Activated CD4-positive, alpha-beta memory T cell treated with anti-CD3 and anti-CD28 coated beads for 36 hours (primary cell): ENCODE results near the gene PHTF2. TPM values are rescaled to one million over a fixed set of nuclear protein-coding genes. Genes with fewer than 3 reads are reported as not detected.
A peak's percentile ranks its signal among the peaks of the same experiment; 100 is the strongest.

ENCODE experiments used
- CTCF ChIA-PET: fragments of 350-600 bp; sonication (Branson Sonifier 250); formaldehyde crosslinking; loops from one replicate; lab custom pipeline; 2021; ENCODE audit warnings: antibody characterized with exemption, inconsistent platforms; lab: Charles Lee
- POLR2A ChIA-PET: fragments of 350-600 bp; sonication (Branson Sonifier 250); formaldehyde crosslinking; loops from one replicate; lab custom pipeline; 2021; ENCODE audit warnings: antibody characterized with exemption; lab: Charles Lee
- DNase-seq: peaks from one replicate; pipeline ENCODE4 v3.0.0-alpha.2; 2020
- H3K27ac Mint-ChIP-seq: one replicate; pipeline ENCODE4 v1.8.0; 2021; ENCODE audit warnings: mixed read lengths
- H3K27me3 Mint-ChIP-seq: one replicate; pipeline ENCODE4 v1.8.0; 2021; ENCODE audit warnings: mixed read lengths
- H3K36me3 Mint-ChIP-seq: one replicate; pipeline ENCODE4 v1.8.0; 2021; ENCODE audit warnings: mixed read lengths
- H3K4me1 Mint-ChIP-seq: one replicate; pipeline ENCODE4 v1.8.0; 2021; ENCODE audit warnings: low read depth, mixed read lengths
- H3K4me3 Mint-ChIP-seq: one replicate; pipeline ENCODE4 v1.8.0; 2021; ENCODE audit warnings: mild to moderate bottlenecking, mixed read lengths
- H3K9me3 Mint-ChIP-seq: one replicate; pipeline ENCODE4 v1.8.0; 2021; ENCODE audit warnings: mixed read lengths
- intact Hi-C: fragments of 100-400 bp; cut with micrococcal nuclease; formaldehyde crosslinking; loops from one replicate; pipeline ENCODE4 v1.15.1; 2023
- total RNA-seq, 2 experiments: library from RNA; stranded (reverse); gene quantifications; one replicate each; pipeline ENCODE4 v1.2.3, GENCODE V29; 2021

The PHTF2 gene
- total RNA-seq, 2 experiments from 2014 or later: 40.8 to 41.2 TPM

GRCh38 chr7:77813180-77813579, 14.6 kb downstream of the PHTF2 start:
- H3K4me3 Mint-ChIP-seq: no peak overlapping the region
- POLR2A ChIA-PET: interaction anchor here (1.3 kb wide), 1 partner anchor 18 kb away, joined by 9 read pairs; no protein-coding TSS in a partner anchor
- no peak for DNase-seq
- H3K27ac Mint-ChIP-seq: peak overlapping the region; percentile 8
- no peaks in the 10 kb centered on the region for H3K27me3 Mint-ChIP-seq
- H3K4me1 Mint-ChIP-seq: peaks cover 50% of the 10 kb centered on the region
- intact Hi-C loops: loop anchor here (2.0 kb wide), 1 partner anchor 18 kb away; no protein-coding TSS in a partner anchor
- H3K9me3 Mint-ChIP-seq: peaks cover 20% of the 10 kb centered on the region
- CTCF ChIA-PET: interaction anchor here (0.6 to 2.8 kb wide), 4 partner anchors 8 to 91 kb away, joined by 3 to 11 read pairs (median 4); partner anchors contain the start of genes PHTF2 and TMEM60
- H3K36me3 Mint-ChIP-seq: peaks cover 26% of the 10 kb centered on the region

- Mint-ChIP-seq H3K4me3 (no peak overlapping the region), H3K36me3 (peaks cover 70% of the 10 kb centered on the region), H3K4me1 (peaks cover 44% of the 10 kb centered on the region), H3K27me3 (no peaks in the 10 kb centered on the region), H3K9me3 (peaks cover 63% of the 10 kb centered on the region), H3K27ac (no peak overlapping the region)
- ChIA-PET POLR2A (no interaction called here), CTCF (no interaction called here)
- intact Hi-C loops: no loop called here
- no peak for DNase-seq
These were observed 20.4 kb downstream of the PHTF2 start for GRCh38 chr7:77819021-77819420.

GRCh38 chr7:77820967-77821366, 22.4 kb downstream of the PHTF2 start:
- intact Hi-C loops: no loop called here
- POLR2A ChIA-PET: no interaction called here
- CTCF ChIA-PET: interaction anchor here (1.1 kb wide), 1 partner anchor 8 kb away, joined by 3 read pairs; no protein-coding TSS in a partner anchor
- Mint-ChIP-seq H3K27me3 (no peaks in the 10 kb centered on the region), H3K4me3 (no peak overlapping the region), H3K9me3 (peaks cover 77% of the 10 kb centered on the region), H3K36me3 (peaks cover 77% of the 10 kb centered on the region), H3K27ac (no peak overlapping the region), H3K4me1 (peaks cover 33% of the 10 kb centered on the region)
- no peak for DNase-seq

- no peak overlapping the region for H3K27ac Mint-ChIP-seq
- DNase-seq: no peak
- ChIA-PET CTCF (no interaction called here), POLR2A (no interaction called here)
- no peaks in the 10 kb centered on the region for H3K27me3 Mint-ChIP-seq
- H3K36me3 Mint-ChIP-seq: peaks cover 74% of the 10 kb centered on the region
- peaks cover 79% of the 10 kb centered on the region for H3K9me3 Mint-ChIP-seq
- peaks cover 36% of the 10 kb centered on the region for H3K4me1 Mint-ChIP-seq
- intact Hi-C loops: no loop called here
- H3K4me3 Mint-ChIP-seq: no peak overlapping the region
These were observed 23.7 kb downstream of the PHTF2 start for GRCh38 chr7:77822269-77822668.

GRCh38 chr7:77823787-77824186, 25.2 kb downstream of the PHTF2 start:
- H3K4me3 Mint-ChIP-seq: no peak overlapping the region
- H3K4me1 Mint-ChIP-seq: peaks cover 34% of the 10 kb centered on the region
- intact Hi-C loops: no loop called here
- no peak overlapping the region for H3K27ac Mint-ChIP-seq
- H3K36me3 Mint-ChIP-seq: peaks cover 60% of the 10 kb centered on the region
- ChIA-PET POLR2A (no interaction called here), CTCF (no interaction called here)
- H3K9me3 Mint-ChIP-seq: peaks cover 66% of the 10 kb centered on the region
- DNase-seq: no peak
- no peaks in the 10 kb centered on the region for H3K27me3 Mint-ChIP-seq

- Mint-ChIP-seq H3K9me3 (peaks cover 58% of the 10 kb centered on the region), H3K27ac (no peak overlapping the region), H3K36me3 (peaks cover 53% of the 10 kb centered on the region), H3K27me3 (no peaks in the 10 kb centered on the region), H3K4me3 (no peak overlapping the region), H3K4me1 (peaks cover 28% of the 10 kb centered on the region)
- DNase-seq: no peak
- POLR2A ChIA-PET: interaction anchor here (0.7 kb wide), 1 partner anchor 440 kb away, joined by 3 read pairs; no protein-coding TSS in a partner anchor
- intact Hi-C loops: no loop called here
- CTCF ChIA-PET: interaction anchor here (0.5 kb wide), 1 partner anchor 50 kb away, joined by 3 read pairs; no protein-coding TSS in a partner anchor
These were observed 26.1 kb downstream of the PHTF2 start for GRCh38 chr7:77824636-77825035.

- DNase-seq: no peak
- intact Hi-C loops: no loop called here
- Mint-ChIP-seq H3K4me3 (no peak overlapping the region), H3K27ac (no peak overlapping the region), H3K9me3 (peaks cover 53% of the 10 kb centered on the region), H3K27me3 (no peaks in the 10 kb centered on the region), H3K36me3 (peaks cover 48% of the 10 kb centered on the region), H3K4me1 (peaks cover 32% of the 10 kb centered on the region)
- POLR2A ChIA-PET: interaction anchor here (0.7 kb wide), 1 partner anchor 441 kb away, joined by 3 read pairs; no protein-coding TSS in a partner anchor
- CTCF ChIA-PET: no interaction called here
These were observed 26.6 kb downstream of the PHTF2 start for GRCh38 chr7:77825131-77825530.

- CTCF ChIA-PET: no interaction called here
- Mint-ChIP-seq H3K27me3 (no peaks in the 10 kb centered on the region), H3K4me3 (no peak overlapping the region), H3K27ac (peak overlapping the region; percentile 42), H3K4me1 (peaks cover 42% of the 10 kb centered on the region), H3K9me3 (peaks cover 41% of the 10 kb centered on the region), H3K36me3 (peaks cover 37% of the 10 kb centered on the region)
- POLR2A ChIA-PET: no interaction called here
- intact Hi-C loops: no loop called here
- DNase-seq: no peak
These were observed 27.7 kb downstream of the PHTF2 start for GRCh38 chr7:77826300-77826699.

- CTCF ChIA-PET: no interaction called here
- H3K4me1 Mint-ChIP-seq: peaks cover 53% of the 10 kb centered on the region
- intact Hi-C loops: no loop called here
- H3K9me3 Mint-ChIP-seq: peaks cover 29% of the 10 kb centered on the region
- H3K36me3 Mint-ChIP-seq: peaks cover 28% of the 10 kb centered on the region
- no peak for DNase-seq
- POLR2A ChIA-PET: no interaction called here
- no peak overlapping the region for H3K27ac Mint-ChIP-seq
- no peaks in the 10 kb centered on the region for H3K27me3 Mint-ChIP-seq
- no peak overlapping the region for H3K4me3 Mint-ChIP-seq
These were observed 29.4 kb downstream of the PHTF2 start for GRCh38 chr7:77827999-77828398.

- H3K4me1 Mint-ChIP-seq: peaks cover 66% of the 10 kb centered on the region
- POLR2A ChIA-PET: interaction anchor here (0.7 to 2.4 kb wide), 4 partner anchors 17 to 135 kb away, joined by 3 to 26 read pairs (median 17); partner anchors contain the start of genes PHTF2, RSBN1L and TMEM60
- CTCF ChIA-PET: interaction anchor here (0.9 to 2.4 kb wide), 6 partner anchors 10 to 71 kb away, joined by 3 to 12 read pairs (median 5); partner anchors contain the start of genes PHTF2 and TMEM60
- peak overlapping the region; percentile 30 for H3K4me3 Mint-ChIP-seq
- peaks cover 12% of the 10 kb centered on the region for H3K36me3 Mint-ChIP-seq
- H3K9me3 Mint-ChIP-seq: peaks cover 13% of the 10 kb centered on the region
- peak overlapping the region; percentile 76 for H3K27ac Mint-ChIP-seq
- no peaks in the 10 kb centered on the region for H3K27me3 Mint-ChIP-seq
- DNase-seq: no peak
- intact Hi-C loops: loop anchor here (1.0 to 5.0 kb wide), 3 partner anchors 18 to 71 kb away; partner anchors contain the start of genes PHTF2 and TMEM60
These were observed 32.2 kb downstream of the PHTF2 start for GRCh38 chr7:77830649-77831355.

GRCh38 chr7:77831481-77831880, 32.9 kb downstream of the PHTF2 start:
- H3K4me3 Mint-ChIP-seq: peak overlapping the region; percentile 30
- intact Hi-C loops: loop anchor here (1.0 to 5.0 kb wide), 3 partner anchors 19 to 71 kb away; partner anchors contain the start of genes PHTF2 and TMEM60

GRCh38 chr7:77831953-77832352, 33.4 kb downstream of the PHTF2 start:
- no peak for DNase-seq
- POLR2A ChIA-PET: interaction anchor here (1.0 to 2.4 kb wide), 4 partner anchors 19 to 136 kb away, joined by 3 to 26 read pairs (median 17); partner anchors contain the start of genes PHTF2, RSBN1L and TMEM60
- CTCF ChIA-PET: interaction anchor here (0.6 to 2.4 kb wide), 6 partner anchors 29 to 567 kb away, joined by 3 to 12 read pairs (median 4); partner anchors contain the start of genes PHTF2 and TMEM60
- Mint-ChIP-seq H3K27me3 (no peaks in the 10 kb centered on the region), H3K27ac (peak overlapping the region; percentile 76), H3K4me1 (peaks cover 60% of the 10 kb centered on the region), H3K36me3 (peaks cover 9% of the 10 kb centered on the region), H3K9me3 (peaks cover 6% of the 10 kb centered on the region), H3K4me3 (peak overlapping the region; percentile 30)
- intact Hi-C loops: loop anchor here (1.0 to 5.0 kb wide), 3 partner anchors 19 to 70 kb away; partner anchors contain the start of genes PHTF2 and TMEM60

More at GRCh38 chr7:77831481-77831880, 32.9 kb downstream of the PHTF2 start:
- peaks cover 13% of the 10 kb centered on the region for H3K36me3 Mint-ChIP-seq
- H3K9me3 Mint-ChIP-seq: peaks cover 11% of the 10 kb centered on the region
- DNase-seq: peak; percentile 80
- CTCF ChIA-PET: interaction anchor here (0.6 to 2.4 kb wide), 6 partner anchors 9 to 566 kb away, joined by 3 to 12 read pairs (median 5); partner anchors contain the start of genes PHTF2 and TMEM60
- peak overlapping the region; percentile 76 for H3K27ac Mint-ChIP-seq
- peaks cover 63% of the 10 kb centered on the region for H3K4me1 Mint-ChIP-seq
- no peaks in the 10 kb centered on the region for H3K27me3 Mint-ChIP-seq
- POLR2A ChIA-PET: interaction anchor here (0.7 to 2.4 kb wide), 4 partner anchors 18 to 135 kb away, joined by 3 to 26 read pairs (median 9); partner anchors contain the start of genes PHTF2, RSBN1L and TMEM60
